ENCODE measurements around the gene GAPVD1. TPM values are rescaled to one million over a fixed set of nuclear protein-coding genes. Genes with fewer than 3 reads are reported as not detected.
"Not testable (repeated sequence)": the region's sequence is repeated elsewhere in the genome, so short reads cannot be mapped to it uniquely, and the experiment has no call there.

GAPVD1 gene
- total RNA-seq, 1 experiment from 2014 or later: 43.1 TPM

DNA sequence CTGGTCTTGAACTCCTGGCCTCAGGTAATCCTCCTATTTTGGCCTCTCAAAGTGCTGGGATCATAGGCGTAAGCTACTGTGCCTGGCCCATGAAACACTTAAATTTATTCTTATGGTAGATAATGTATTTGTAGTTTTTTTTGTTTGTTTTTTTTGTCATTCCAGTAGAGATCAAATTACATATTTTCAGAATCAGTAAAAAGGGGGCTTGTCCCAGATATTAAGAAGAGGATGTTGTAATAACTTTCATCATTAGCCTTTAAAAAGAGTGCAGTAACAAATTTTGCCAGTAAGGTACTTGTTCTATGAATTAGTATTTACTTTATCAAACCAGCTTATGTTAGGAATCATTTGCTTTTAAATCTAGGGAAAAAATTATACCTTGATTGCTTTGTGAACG is 42.6 kb downstream of the GAPVD1 start:
- DNase-seq (ENCODE audit: extremely low read depth, low read depth): no peak

DNA sequence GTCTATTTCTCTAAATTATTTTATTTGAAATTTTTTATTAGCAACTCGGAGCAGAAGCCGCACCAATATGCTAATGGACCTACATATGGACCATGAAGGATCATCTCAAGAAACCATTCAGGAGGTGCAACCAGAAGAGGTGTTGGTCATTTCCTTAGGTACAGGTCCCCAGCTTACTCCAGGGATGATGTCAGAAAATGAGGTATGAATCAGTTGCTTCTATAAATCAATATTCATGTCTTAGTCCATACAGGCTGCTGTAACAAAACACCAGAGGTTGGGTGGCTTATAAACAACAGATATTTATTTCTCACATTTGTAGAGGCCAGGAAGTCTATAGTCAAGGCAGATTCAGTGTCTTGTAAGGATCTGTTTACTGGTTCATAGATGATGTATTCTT is 50.8 kb downstream of the GAPVD1 start:
- no peak for DNase-seq (ENCODE audit: extremely low read depth, low read depth)

DNA sequence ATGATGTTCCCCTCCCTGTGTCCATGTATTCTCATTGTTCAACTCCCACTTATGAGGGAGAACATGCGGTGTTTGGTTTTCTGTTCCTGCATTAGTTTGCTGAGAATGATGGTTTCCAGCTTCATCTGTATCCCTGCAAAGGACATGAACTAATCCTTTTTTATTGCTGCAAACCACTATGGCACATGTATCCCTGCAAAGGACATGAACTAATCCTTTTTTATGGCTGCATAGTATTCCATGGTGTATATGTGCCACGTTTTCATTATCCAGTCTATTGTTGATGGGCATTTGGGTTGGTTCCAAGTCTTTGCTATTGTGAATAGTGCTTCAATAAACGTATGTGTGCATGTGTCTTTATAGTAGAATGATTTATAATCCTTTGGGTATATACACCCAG is 54.7 kb downstream of the GAPVD1 start:
- DNase-seq (ENCODE audit: extremely low read depth, low read depth): not testable (repeated sequence)

DNA sequence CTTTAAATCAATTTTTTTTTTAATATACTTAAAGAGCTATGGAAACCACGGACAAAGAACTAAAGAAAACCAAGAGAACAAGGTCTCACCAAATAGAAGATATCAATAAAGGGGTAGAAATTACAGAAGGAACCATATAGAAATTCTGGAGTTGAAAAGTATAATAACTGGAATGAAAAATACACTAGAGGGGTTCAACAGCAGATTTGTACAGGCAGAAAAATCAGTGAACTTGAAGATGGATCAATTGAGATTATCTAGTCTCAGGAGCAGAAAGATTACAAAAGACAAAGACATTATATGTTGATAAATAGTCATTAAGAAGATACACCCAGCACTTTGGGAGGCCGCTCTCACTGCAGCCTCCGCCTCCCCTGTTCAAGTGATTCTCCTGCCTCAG is 56.1 kb downstream of the GAPVD1 start:
- no peak for DNase-seq (ENCODE audit: extremely low read depth, low read depth)

DNA sequence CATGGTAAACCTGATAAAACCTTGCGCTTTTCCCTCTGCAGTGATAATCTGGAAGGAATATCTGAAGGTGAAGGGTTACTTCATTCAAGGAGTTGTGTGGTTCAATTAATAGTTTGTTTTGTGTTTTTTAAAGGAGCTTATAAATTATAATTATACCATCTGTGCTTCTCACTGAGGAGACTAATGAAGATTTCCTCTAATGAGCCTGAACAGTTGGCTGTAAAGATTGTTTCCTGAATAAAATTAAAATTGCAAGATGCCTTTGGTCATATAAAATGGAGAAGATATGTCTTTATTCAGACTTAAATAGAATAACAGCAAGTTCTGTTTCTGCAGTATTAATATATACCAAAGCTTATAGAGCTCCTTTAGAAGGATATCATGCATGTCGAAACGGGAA is 59.9 kb downstream of the GAPVD1 start:
- DNase-seq (ENCODE audit: extremely low read depth, low read depth): no peak

DNA sequence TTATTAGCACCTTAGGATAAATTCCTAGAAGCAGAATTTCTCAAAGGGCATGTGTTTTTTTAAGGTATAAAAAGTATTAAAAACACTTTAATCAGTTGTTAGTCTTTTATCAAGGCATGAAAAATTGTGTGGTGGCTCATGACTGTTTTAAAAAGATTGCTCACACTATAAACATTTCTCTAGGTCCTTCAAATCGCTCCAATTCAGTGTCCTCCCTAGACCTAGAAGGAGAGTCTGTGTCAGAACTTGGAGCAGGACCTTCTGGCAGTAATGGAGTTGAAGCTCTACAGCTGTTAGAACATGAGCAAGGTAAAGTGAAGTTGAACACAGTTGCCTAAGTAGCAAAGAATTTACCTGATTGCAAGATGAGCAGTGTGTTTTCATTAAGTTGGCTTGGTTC is 62.0 kb downstream of the GAPVD1 start:
- DNase-seq (ENCODE audit: extremely low read depth, low read depth): no peak

DNA sequence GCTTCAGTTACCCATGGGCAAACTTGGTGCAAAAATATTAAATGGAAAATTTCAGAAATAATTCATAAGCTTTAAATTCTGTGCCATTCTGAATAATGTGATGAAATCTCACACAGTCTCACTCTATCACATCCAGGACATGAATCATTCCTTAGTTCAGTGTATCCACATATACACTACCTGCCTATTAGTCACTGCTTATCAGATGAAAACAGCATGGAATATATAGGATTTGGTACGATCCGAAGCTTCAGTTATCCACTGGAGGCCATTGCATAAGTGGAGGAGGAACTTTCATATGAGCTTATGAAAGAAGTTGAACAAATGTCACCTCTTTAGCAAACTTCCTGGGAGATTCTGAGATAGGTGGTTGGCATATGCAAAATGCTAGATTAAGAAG is 64.2 kb downstream of the GAPVD1 start:
- DNase-seq (ENCODE audit: extremely low read depth, low read depth): peak; percentile 30

DNA sequence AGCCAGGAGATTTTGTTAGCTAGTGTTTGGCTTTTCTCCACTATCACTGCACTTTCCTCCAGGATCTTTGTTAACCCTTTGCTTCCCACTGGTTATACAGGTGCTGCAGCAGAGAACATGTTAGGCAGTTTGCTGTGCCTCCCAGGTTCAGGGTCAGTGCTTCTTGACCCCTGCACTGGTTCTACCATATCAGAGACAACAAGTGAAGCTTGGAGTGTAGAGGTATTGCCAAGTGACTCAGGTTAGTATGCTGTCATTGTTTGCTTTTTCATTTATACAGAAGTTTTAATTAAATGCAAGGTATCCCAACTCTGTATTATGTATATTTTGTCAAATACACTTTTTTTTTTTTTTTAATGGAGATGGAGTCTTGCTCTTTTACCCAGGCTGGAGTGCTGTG is 68.4 kb downstream of the GAPVD1 start:
- DNase-seq (ENCODE audit: extremely low read depth, low read depth): no peak

DNA sequence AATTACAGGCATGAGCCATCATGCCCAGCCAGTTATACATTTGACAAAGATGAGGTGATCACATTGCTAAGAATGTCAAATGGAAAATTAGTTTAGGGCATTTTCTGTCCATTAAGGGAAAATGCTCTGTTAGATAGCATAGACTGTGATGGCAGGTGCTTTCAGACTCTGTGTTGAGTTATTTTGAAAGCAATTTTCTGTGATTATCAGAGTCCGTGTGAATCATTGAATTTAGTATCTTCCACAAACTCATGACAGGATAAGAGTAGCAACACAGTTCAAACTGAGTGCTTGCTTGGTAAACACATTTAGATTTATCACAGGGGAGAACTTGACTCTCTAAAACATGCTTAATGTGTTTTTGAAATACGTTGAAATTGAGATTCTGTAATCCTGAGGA is 69.0 kb downstream of the GAPVD1 start:
- no peak for DNase-seq (ENCODE audit: extremely low read depth, low read depth)

DNA sequence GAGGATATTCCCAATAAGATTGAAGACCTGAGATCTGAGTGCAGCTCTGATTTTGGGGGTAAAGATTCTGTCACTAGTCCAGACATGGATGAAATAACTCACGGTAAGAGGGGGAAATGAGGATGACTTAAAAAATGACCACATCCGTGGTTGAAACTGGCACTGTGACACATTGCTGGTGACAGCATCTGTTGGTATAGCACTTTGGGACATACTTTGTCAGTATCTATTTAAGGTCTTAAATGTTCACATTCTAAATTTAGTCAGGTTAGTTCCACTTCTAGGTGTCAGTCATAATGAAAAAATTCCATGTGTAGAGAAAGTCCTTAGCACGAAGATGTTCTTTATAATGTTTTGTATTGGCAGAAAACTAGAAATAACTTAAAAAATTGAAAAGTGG is 70.9 kb downstream of the GAPVD1 start:
- no peak for DNase-seq (ENCODE audit: extremely low read depth, low read depth)

DNA sequence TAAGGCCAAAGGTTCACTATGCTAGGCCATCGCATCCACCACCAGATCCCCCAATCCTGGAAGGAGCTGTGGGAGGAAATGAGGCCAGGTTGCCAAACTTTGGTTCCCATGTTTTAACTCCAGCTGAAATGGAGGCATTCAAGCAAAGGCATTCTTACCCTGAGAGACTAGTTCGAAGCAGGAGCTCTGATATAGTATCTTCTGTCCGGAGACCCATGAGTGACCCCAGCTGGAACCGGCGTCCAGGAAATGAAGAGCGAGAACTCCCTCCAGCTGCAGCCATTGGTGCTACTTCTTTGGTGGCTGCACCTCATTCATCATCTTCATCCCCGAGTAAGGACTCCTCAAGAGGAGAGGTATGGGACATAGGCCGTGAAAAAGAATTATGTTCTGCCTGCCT is 75.6 kb downstream of the GAPVD1 start:
- DNase-seq (ENCODE audit: extremely low read depth, low read depth): no peak

DNA sequence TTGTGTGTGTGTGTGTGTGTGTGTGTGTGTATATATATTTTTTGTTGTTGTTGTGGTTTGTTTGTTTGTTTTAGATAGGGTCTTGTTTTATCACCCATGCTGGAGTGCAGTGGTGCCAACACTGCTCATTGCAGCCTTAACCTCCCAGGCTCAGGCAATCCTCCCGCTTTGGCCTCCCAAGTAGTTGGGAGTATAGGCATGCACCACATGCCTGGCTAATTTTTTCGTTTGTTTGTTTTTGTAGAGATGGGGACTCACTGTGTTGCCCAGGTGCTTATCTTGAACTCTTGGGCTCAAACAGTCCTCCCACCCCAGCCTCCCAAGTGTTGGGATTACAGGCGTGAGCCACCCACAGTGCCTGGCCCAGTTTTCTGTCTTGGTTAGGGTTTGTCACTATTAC is 77.3 kb downstream of the GAPVD1 start:
- no peak for DNase-seq (ENCODE audit: extremely low read depth, low read depth)

DNA sequence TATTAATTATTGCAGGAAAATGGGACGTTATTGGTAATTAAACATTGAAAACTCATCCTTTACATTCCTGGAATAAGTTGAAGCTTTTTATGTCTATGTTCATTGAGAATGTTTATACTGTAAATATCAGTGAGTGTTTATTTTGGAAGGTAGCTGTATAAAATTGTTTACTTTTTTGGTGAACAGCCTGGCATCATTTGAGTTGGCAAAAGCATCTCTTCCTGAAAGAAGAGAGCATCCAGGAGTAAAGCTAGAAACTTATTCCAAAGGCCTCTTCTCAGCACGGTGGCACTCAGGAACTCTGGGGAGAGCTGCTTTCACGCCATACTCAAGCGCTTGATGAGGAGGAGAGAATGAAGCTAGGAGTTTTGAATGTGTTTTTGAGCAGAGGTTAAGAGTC is 79.9 kb downstream of the GAPVD1 start:
- DNase-seq (ENCODE audit: extremely low read depth, low read depth): no peak

DNA sequence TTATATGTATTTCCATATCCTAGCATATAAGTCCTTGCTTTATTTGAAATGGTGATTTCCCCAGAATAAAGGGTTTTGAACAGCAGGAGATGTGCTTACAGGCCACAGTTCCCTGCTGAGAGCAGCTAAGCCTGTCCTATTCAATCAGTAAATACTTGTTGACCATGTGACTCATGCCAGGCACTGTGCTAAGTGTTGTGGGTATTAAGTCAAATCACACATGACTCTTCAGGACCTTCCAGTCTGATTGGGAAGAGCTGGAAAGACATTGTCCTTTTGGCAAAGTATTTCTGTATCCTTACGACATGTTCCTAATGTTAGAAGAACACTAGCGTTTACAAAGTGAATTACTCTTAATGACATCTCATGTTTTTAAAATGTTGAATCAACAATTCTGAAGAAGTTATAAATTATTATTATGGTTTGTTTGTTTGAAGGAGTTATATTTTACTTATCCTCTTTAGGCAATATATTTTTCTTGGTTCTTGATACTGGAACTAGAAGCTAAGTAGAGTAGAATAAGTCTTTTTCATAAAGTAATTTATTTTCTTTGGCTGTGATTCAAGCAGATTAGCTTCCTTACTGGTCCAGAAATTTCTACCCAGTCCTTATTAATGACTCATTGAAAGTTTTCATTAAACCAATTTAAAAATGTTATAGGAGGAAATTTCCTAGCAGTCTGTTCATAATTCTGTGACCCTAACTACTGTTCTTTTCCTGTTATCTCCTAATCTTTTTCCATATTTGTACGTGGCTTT is 82.1 kb downstream of the GAPVD1 start:
- DNase-seq (ENCODE audit: extremely low read depth, low read depth): peak; percentile 23

DNA sequence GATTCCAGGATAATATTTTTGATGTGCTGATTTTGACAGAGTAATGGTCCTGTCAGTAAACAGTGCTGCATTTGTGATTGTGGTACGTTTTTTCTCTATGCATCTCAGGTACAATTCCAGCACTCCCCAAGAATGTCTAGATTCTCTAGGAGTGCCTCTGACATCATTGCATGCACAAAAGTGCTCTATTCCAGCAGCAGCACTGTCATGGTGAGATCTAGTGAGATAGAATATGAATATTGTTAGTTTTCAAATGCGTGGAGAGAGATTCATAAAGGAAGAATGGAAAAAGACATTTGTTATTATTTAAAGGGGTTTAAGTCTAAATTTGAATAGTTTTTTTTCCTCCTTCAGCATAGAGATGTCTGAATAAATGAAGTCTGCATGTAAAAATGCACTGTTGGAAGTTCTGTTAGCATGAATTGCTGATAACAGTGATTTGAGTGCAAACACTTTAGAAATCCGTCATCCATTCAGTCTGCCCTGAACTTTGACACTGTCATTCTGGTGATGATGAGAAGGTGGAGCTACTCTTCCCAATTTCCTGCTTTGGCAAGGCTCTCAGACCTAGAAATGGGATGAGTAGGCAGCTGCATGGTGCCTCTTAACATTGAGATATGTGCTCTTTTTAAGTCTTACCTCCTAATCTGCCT is 84.6 kb downstream of the GAPVD1 start:
- DNase-seq (ENCODE audit: extremely low read depth, low read depth): no peak

DNA sequence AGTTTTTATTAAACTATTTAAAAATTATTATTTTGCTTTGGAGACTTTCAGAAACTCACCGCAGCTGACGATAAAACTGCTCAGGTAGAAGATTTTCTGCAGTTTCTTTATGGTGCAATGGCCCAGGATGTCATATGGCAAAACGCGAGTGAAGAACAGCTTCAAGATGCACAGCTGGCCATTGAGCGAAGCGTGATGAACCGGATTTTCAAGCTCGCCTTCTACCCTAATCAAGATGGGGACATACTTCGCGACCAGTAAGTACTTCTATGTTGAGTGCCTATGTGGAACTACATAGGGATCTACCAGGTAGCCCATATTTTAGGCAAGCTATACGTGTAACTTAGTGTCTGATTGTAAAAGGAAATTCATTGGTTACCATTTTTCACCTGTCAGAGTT is 94.0 kb downstream of the GAPVD1 start:
- no peak for DNase-seq (ENCODE audit: extremely low read depth, low read depth)

DNA sequence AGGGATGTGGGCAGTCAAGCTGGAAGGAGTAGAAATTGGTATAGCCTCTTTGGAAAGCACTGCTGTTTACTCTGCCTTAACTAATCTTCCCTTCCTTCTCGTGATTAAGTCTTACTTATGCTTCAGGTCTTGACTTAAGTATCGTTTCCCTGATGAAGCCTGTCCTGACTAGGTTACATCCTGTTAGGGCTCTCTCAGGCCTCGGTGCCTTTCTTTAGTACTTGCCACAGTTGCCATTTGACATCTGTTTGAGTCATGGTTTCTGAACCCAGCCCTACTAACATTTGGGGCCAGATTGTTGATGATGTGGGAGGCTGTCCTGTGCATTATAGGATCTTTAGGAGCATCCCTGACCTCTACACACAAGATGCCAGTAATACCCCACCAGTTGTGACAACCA is 94.4 kb downstream of the GAPVD1 start:
- DNase-seq (ENCODE audit: extremely low read depth, low read depth): no peak

DNA sequence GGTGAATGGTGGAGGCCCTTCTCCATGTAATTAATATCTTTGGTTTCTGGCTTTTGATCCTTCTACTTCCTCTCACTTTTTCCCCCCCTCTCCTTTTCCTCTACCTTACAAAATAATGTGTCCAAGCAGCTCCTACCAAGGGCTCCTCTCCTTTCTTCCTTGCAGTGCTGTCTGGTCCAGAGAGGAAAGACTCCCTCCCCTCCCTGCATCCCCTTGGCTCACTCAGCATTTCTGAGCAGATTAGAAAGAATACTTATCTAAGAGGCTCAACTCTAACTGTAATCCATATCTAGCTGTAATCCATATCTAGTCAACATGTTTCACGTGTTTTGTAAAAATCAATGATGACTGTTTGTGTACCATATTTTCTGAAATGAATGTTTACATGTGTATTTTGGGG is 97.4 kb downstream of the GAPVD1 start:
- no peak for DNase-seq (ENCODE audit: extremely low read depth, low read depth)

DNA sequence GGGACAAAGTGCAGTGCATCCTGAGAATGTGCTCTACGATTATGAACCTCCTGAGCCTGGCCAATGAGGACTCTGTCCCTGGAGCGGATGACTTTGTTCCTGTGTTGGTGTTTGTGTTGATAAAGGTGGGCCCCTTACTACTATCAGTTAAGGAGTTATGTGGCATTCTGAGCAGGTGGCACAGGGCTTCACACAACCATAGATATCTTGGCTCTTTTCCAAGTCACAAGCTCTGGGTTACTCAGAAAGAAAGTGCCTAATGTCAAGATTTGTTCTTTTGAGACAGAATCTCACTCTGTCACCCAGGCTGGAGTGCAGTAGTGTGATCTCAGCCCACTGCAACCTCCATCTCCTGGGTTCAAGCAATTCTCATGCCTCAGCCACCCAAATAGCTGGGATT is 99.0 kb downstream of the GAPVD1 start:
- no peak for DNase-seq (ENCODE audit: extremely low read depth, low read depth)

DNA sequence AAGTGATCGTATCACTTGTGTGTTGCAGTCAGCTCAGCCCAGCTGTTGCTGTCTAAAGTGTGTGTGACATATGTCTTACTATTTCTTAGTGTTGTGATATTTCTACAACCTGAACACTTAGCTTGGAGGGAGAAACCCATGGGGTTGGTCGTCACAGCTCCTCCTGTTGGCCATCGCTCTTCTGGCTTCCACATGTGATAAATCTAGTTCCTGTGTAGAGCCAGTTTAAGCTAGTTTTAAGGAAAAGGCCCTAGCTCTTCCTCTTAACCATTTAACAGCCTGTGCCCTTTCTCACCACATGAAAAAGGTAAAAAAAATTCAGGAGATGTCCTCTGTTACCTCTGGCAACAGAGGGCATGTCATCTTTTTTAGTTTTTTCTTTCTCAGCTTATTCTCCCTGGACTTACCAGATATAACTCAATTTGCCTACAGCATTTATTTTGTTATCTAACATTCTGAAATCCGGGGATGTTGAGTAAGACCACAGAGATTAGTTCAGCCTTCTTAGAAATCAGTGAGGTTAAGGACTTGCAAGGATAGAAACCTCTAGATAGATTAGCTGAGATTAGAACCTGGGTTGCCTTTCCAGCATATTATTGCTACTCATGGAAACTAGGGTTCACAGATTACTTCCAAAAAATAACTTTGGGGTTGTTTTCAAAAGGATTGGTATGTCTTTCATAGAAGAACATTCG is 100.4 kb downstream of the GAPVD1 start:
- DNase-seq (ENCODE audit: extremely low read depth, low read depth): no peak

DNA sequence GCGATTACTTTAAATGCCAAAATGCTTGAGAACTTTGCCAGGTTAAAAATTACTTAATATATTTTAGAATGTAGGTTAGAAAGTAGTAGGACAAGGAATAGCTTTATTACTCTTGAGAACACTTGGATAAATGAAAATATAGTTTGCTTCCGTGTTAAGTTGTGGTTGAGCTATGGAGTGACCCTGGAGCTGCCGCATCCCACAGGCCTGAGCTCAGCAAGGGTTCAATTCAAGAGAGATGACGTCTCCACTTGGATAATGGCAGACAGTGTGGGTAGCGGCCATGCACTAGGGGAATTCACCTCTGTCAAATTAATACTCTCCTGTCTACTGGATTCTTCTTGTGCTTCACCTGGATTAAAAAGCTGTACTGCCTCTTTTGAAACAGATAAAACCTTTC is 105.0 kb downstream of the GAPVD1 start:
- no peak for DNase-seq (ENCODE audit: extremely low read depth, low read depth)

DNA sequence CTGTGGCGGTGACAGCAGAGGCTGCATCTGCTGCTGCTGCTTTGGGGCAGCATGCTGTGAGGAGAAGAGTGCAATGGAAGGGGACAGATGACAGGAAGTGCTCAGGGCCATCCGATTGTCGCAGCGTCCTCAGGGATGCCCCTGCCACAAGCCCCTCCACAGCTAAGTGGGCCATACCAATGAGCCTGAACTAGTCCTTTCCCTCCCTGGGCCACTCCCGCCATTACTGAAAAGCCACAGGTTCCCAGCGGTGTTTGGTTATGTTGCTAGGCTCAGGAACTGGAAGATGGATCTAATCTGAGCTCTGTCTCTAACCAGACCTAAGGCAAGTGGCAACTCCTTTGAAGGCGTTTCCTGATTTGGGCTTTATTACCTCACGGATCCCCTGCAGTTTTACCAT is 109.2 kb downstream of the GAPVD1 start:
- no peak for DNase-seq (ENCODE audit: extremely low read depth, low read depth)

Measured in NCI-H460 (cell line).